PC-3 (cell line): Measurements from ENCODE around the gene KIAA1210. TPM values are rescaled to one million over a fixed set of nuclear protein-coding genes. Genes with fewer than 3 reads are reported as not detected.

Source experiments
- ATAC-seq: fragments of 200-7000 bp; cut with Tn5 transposase; 2 replicates; pipeline ENCODE4 v1.9.1; 2020; ENCODE audit warnings: mild to moderate bottlenecking, moderate library complexity
- BruUV-seq: library from RNA; stranded (reverse); fragments of 400-500 nt; replicated peaks from 2 replicates; lab custom pipeline; 2021; lab: Mats Ljungman, UMichigan
- CTCF ChIA-PET: fragments of 300-600 bp; sonication (Branson Sonifier 250); formaldehyde crosslinking; loops from one replicate; lab custom pipeline; 2022; ENCODE audit warnings: antibody characterized with exemption; lab: Charles Lee
- POLR2A ChIA-PET: fragments of 300-600 bp; sonication (Branson Sonifier 250); formaldehyde crosslinking; loops from one replicate; lab custom pipeline; 2022; ENCODE audit warnings: antibody characterized with exemption; ENCODE audit not compliant: unreplicated experiment; lab: Charles Lee
- DNase-seq: peaks from one replicate; pipeline ENCODE4 v3.0.0-alpha.2; 2015
- H2AFZ ChIP-seq: fragments of 300-600 bp; sonication (generic); 2 replicates; pipeline ENCODE4 v1.6.0; 2016; ENCODE audit warnings: antibody characterized with exemption, low read length
- H3F3A ChIP-seq: fragments of 300-600 bp; sonication (generic); one replicate; pipeline ENCODE4 v1.6.0; 2017; ENCODE audit warnings: antibody characterized with exemption, low read length, control low read depth, mild to moderate bottlenecking; ENCODE audit not compliant: unreplicated experiment
- H3K27ac ChIP-seq: fragments of 300-600 bp; sonication (generic); 2 replicates; pipeline ENCODE4 v1.5.1; 2016; ENCODE audit warnings: mild to moderate bottlenecking, low read length
- H3K27me3 ChIP-seq: fragments of 300-600 bp; sonication (generic); 2 replicates; pipeline ENCODE4 v1.6.1; 2016; ENCODE audit warnings: low read length, mixed read lengths
- H3K36me3 ChIP-seq: fragments of 300-600 bp; sonication (generic); 2 replicates; pipeline ENCODE4 v1.6.1; 2016; ENCODE audit warnings: low read depth, mixed run types, low read length, mixed read lengths
- H3K4me1 ChIP-seq: fragments of 300-600 bp; sonication (generic); 2 replicates; pipeline ENCODE4 v1.5.1; 2016; ENCODE audit warnings: low read length; ENCODE audit not compliant: insufficient read depth
- H3K4me2 ChIP-seq: fragments of 300-600 bp; sonication (generic); 2 replicates; pipeline ENCODE4 v1.6.0; 2016; ENCODE audit warnings: low read length
- H3K4me3 ChIP-seq: fragments of 300-600 bp; sonication (generic); 2 replicates; pipeline ENCODE4 v1.5.1; 2016; ENCODE audit warnings: mild to moderate bottlenecking, low read length, mixed read lengths
- H3K79me2 ChIP-seq: fragments of 300-600 bp; sonication (generic); 2 replicates; pipeline ENCODE4 v1.6.1; 2017; ENCODE audit warnings: low read length, mixed read lengths
- H3K9ac ChIP-seq: fragments of 300-600 bp; sonication (generic); 2 replicates; pipeline ENCODE4 v1.6.0; 2016; ENCODE audit warnings: mild to moderate bottlenecking, low read length
- H3K9me2 ChIP-seq: fragments of 300-600 bp; sonication (generic); replicated peaks from 2 replicates; pipeline ENCODE4 v1.6.1; 2016; ENCODE audit warnings: mixed run types, low read length, mixed read lengths
- H3K9me3 ChIP-seq: fragments of 300-600 bp; sonication (generic); 2 replicates; pipeline ENCODE4 v1.6.1; 2016; ENCODE audit warnings: low read length, mixed read lengths
- H4K20me1 ChIP-seq: fragments of 300-600 bp; sonication (generic); 2 replicates; pipeline ENCODE4 v1.6.1; 2016; ENCODE audit warnings: low read length, mixed read lengths
- EZH2 ChIP-seq: fragments of 300-600 bp; sonication (generic); IDR thresholded peaks from one replicate; pipeline ENCODE4 v1.6.1; 2017; ENCODE audit warnings: antibody characterized with exemption, mild to moderate bottlenecking, low read length; ENCODE audit not compliant: unreplicated experiment
- EZH2phosphoT487 ChIP-seq: fragments of 300-600 bp; sonication (generic); IDR thresholded peaks from 2 replicates; pipeline ENCODE4 v1.6.1; 2018; ENCODE audit warnings: mild to moderate bottlenecking, antibody characterized with exemption, low read length, borderline replicate concordance
- intact Hi-C: fragments of 100-400 bp; cut with micrococcal nuclease; formaldehyde crosslinking; loops from 2 replicates; pipeline ENCODE4 v1.9.0; 2023
- total RNA-seq: library from RNA; depleted of rRNA; stranded (reverse); fragments of >200 nt; gene quantifications from 2 replicates; pipeline ENCODE4 v1.2.3, GENCODE V29; 2014
- TF ChIP-seq, protein P1 (sequence below): fragments of 300-600 bp; sonication (generic); conservative IDR thresholded peaks from 2 replicates; pipeline ENCODE4 v1.5.1; 2017; ENCODE audit warnings: antibody characterized with exemption, low read depth, mild to moderate bottlenecking, low read length

The KIAA1210 gene
- total RNA-seq, 1 experiment from 2014 or later = 0.07 TPM

- ATAC-seq = no peak
- CTCF ChIA-PET = interaction anchor here (0.6 kb wide), 2 partner anchors 154 to 290 kb away, joined by 3 to 5 read pairs; no protein-coding TSS in a partner anchor
Observed at GRCh38 chrX:119121341-119121740, 6.3 kb downstream of the KIAA1210 start.

DNA sequence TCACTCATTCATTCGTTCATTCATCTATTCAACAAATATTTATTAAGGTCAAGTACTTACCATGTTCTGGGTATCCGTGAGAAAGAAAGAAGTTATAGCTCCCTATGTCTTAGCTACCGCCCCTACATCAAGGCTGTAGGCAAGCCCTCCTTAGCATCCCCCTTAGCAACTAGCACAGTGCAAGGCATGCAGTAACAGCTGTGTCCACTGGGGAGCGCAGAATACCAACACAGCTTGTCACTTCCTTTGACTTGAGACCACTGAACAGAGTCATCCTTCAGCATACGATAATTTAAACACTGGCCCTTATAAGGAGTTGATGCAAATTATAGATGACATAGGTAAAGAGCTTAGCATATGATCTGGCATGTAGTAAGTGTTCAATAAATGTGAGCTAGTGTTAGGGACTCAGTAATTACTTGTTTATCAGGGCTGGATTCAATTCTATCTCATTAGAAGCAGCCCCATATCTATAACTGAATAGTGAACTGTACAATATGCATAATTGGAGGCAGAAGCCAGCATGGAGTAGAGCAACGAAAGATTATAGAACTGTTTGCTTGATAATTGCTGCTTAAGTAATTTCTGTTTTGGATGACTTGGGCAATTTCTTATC is 8.7 kb downstream of the KIAA1210 start:
- H3K79me2 ChIP-seq = no peaks in the 10 kb centered on the region
- no peaks in the 10 kb centered on the region for H4K20me1 ChIP-seq
- BruUV-seq = no TSS peak
- H2AFZ ChIP-seq = no peak overlapping the region
- CTCF ChIA-PET = interaction anchor here (0.5 to 0.6 kb wide), 2 partner anchors 52 to 277 kb away, joined by 3 to 10 read pairs; no protein-coding TSS in a partner anchor
- H3K4me3 ChIP-seq = no peak overlapping the region
- H3K36me3 ChIP-seq = no peaks in the 10 kb centered on the region
- H3F3A ChIP-seq = no peaks in the 10 kb centered on the region
- no peaks in the 10 kb centered on the region for H3K9me3 ChIP-seq
- TF ChIP-seq EZH2phosphoT487 (no peak), EZH2 (no peak)
- TF ChIP-seq, protein P1, sequence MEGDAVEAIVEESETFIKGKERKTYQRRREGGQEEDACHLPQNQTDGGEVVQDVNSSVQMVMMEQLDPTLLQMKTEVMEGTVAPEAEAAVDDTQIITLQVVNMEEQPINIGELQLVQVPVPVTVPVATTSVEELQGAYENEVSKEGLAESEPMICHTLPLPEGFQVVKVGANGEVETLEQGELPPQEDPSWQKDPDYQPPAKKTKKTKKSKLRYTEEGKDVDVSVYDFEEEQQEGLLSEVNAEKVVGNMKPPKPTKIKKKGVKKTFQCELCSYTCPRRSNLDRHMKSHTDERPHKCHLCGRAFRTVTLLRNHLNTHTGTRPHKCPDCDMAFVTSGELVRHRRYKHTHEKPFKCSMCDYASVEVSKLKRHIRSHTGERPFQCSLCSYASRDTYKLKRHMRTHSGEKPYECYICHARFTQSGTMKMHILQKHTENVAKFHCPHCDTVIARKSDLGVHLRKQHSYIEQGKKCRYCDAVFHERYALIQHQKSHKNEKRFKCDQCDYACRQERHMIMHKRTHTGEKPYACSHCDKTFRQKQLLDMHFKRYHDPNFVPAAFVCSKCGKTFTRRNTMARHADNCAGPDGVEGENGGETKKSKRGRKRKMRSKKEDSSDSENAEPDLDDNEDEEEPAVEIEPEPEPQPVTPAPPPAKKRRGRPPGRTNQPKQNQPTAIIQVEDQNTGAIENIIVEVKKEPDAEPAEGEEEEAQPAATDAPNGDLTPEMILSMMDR = peak; percentile 85
- no peaks in the 10 kb centered on the region for H3K4me1 ChIP-seq
- ATAC-seq = peak; percentile 77
- H3K9ac ChIP-seq = no peak overlapping the region
- no peaks in the 10 kb centered on the region for H3K9me2 ChIP-seq
- no peak overlapping the region for H3K4me2 ChIP-seq
- POLR2A ChIA-PET = no interaction called here
- DNase-seq = peak; percentile 74
- intact Hi-C loops = no loop called here
- no peaks in the 10 kb centered on the region for H3K27me3 ChIP-seq
- H3K27ac ChIP-seq = no peak overlapping the region

More at GRCh38 chrX:119121341-119121740, 6.3 kb downstream of the KIAA1210 start:
- no peak overlapping the region for H3K9ac ChIP-seq
- H3K4me1 ChIP-seq = no peaks in the 10 kb centered on the region
- no TSS peak for BruUV-seq
- H3K4me3 ChIP-seq = no peak overlapping the region
- H2AFZ ChIP-seq = no peak overlapping the region
- H3K27me3 ChIP-seq = no peaks in the 10 kb centered on the region
- intact Hi-C loops = no loop called here
- TF ChIP-seq EZH2phosphoT487 = no peak
- TF ChIP-seq, protein P1 = no peak
- TF ChIP-seq EZH2 = no peak
- no peaks in the 10 kb centered on the region for H3K9me2 ChIP-seq
- H3K79me2 ChIP-seq = no peaks in the 10 kb centered on the region
- no peaks in the 10 kb centered on the region for H3K36me3 ChIP-seq
- POLR2A ChIA-PET = no interaction called here
- H4K20me1 ChIP-seq = no peaks in the 10 kb centered on the region
- no peaks in the 10 kb centered on the region for H3K9me3 ChIP-seq
- no peaks in the 10 kb centered on the region for H3F3A ChIP-seq
- no peak overlapping the region for H3K27ac ChIP-seq
- no peak overlapping the region for H3K4me2 ChIP-seq
- DNase-seq = no peak

GRCh38 chrX:119107206-119107605 is 20.4 kb downstream of the KIAA1210 start:
- CTCF ChIA-PET = no interaction called here
- intact Hi-C loops = no loop called here
- no peak for DNase-seq

More at GRCh38 chrX:119107206-119107605, 20.4 kb downstream of the KIAA1210 start:
- Histone ChIP-seq H3K36me3 (no peaks in the 10 kb centered on the region), H4K20me1 (no peaks in the 10 kb centered on the region), H3K4me2 (no peak overlapping the region), H3K4me3 (no peak overlapping the region), H3K27me3 (no peaks in the 10 kb centered on the region), H3K4me1 (no peaks in the 10 kb centered on the region), H3K79me2 (no peaks in the 10 kb centered on the region), H3F3A (no peaks in the 10 kb centered on the region), H3K27ac (no peak overlapping the region), H3K9me3 (no peaks in the 10 kb centered on the region), H3K9ac (no peak overlapping the region), H2AFZ (no peak overlapping the region), H3K9me2 (no peaks in the 10 kb centered on the region)
- POLR2A ChIA-PET = no interaction called here
- no peak for TF ChIP-seq EZH2
- no peak for TF ChIP-seq EZH2phosphoT487
- TF ChIP-seq, protein P1 = no peak
- no peak for ATAC-seq
- BruUV-seq = no TSS peak
